ENCODE results near the gene ZBTB49.

The ZBTB49 gene

GRCh38 chr4:4358093-4358854 is 68.2 kb downstream of the ZBTB49 start:
- no peak for DNase-seq (ENCODE audit: low read depth)

- no peak for DNase-seq (ENCODE audit: low read depth)
Measured at GRCh38 chr4:4361883-4362282, 71.8 kb downstream of the ZBTB49 start.

GRCh38 chr4:4362991-4363697 is 73.1 kb downstream of the ZBTB49 start:
- no peak for DNase-seq (ENCODE audit: low read depth)

- no peak for DNase-seq (ENCODE audit: low read depth)
Measured at GRCh38 chr4:4364061-4364460, 74.0 kb downstream of the ZBTB49 start.

- no peak for DNase-seq (ENCODE audit: low read depth)
Measured at GRCh38 chr4:4364486-4365208, 74.6 kb downstream of the ZBTB49 start.

- DNase-seq (ENCODE audit: low read depth): no peak
Measured at GRCh38 chr4:4368809-4369580, 78.9 kb downstream of the ZBTB49 start.

Measured in activated T-cell treated with anti-CD3 and anti-CD28 coated beads for 24 hours (primary cell).